Renal cortex interstitium (tissue), 11 donors: ENCODE results near the gene MEP1B. TPM values are rescaled to one million over a fixed set of nuclear protein-coding genes. Genes with fewer than 3 reads are reported as not detected.

Experiments used
- DNase-seq, 11 donors: peaks; one replicate each; pipeline ENCODE4 v3.0.0-alpha.2; 2013; ENCODE audit warnings: low read depth in 9 of 11, low spot score in 4 of 11; ENCODE audit errors: extremely low read depth in 1 of 11
- polyA plus RNA-seq, 3 donors: library from polyadenylated mRNA; unstranded; fragments of 120-200 nt; gene quantifications; one replicate each; pipeline ENCODE4 v1.2.1, GENCODE V29; 2013; ENCODE audit not compliant: insufficient read length in 3 of 3

The MEP1B gene
- polyA plus RNA-seq, 3 donors: 0.07 to 0.17 TPM; not detected in 1

DNA sequence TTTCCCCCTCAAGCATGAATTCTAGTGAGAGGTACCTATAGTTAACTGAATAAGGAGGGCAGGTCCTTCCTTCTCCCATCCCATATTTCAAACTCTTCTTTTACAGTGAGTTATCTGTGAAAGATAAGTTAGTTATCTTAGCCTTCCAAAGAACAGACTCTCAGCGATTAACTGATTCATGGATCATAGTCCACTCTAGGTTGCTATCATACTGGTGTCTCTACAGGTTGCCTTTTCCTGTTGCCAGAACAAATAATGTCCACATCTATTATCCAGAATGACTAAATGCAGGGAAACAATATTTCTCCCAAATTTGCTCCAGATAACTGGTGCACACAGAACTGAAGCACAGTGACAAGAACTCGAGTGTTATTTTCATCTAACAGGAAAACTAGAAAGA, 68.3 kb downstream of the MEP1B start:
- DNase-seq: no peak

DNA sequence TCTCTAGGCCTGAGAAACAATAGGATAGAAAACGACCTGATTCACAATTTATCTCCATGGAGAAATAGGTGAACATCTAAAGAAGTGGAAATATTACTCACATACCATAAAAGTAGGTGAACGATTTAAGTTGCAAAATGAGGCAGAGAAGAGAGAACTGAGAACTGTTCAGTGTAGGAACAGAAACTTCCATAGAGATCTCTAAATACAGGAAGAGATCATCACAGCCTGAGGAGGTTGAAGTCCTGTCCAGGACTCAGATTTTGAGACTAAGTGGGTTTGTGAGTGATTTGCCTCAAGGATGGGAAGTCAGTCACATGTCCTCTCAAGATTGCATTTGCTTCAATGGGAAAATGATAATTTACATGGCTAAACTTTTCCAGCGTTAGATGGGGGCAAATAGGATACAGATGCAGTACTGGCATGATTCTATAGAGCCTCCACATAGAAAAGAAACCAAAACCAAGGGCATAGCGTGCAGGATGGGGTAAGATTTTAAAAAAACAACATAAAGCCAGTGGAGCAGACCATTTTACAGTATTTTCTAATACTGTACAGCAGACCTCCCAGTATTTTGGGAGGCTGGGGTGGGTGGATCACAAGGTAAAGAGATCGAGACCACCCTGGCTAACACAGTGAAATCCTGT, 68.8 kb downstream of the MEP1B start:
- no peak for DNase-seq

DNA sequence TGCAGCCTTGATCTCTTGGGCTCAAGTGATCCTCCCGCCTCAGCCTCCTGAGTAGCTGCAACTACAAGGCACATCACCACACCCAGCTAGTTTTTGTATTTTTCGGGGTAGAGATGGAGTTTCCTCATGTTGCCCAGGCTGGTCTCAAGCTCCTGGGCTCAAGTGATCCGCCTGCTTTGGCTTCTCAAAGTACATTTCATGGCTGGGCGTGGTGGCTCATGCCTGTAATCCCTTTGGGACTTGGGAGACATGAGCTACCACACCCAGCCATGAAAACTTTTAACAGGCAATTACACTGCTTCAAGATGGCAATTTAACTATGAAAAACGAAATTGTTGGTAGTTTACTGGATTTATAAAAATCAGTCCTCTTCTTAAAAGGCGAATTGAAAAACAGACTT, 69.7 kb downstream of the MEP1B start:
- no peak for DNase-seq

DNA sequence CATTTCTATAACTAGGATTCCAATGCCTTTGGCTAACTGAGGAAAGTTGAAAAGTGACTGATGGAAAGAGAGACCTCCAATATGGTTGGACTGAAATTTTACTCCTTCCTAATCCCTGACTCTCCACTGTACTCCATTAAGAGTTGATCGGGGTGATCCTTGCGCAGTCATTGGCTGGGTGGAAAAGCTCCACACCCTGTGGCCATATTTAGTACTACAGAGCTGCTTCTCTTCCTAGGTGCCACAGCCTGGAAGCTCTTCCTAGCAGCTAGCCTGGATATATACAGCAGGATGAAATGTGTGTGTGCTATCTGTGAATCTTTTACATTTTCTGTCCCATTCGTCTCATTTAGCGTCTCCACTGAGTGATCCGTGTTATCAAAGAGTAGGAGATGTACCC, 71.2 kb downstream of the MEP1B start:
- DNase-seq: no peak

DNA sequence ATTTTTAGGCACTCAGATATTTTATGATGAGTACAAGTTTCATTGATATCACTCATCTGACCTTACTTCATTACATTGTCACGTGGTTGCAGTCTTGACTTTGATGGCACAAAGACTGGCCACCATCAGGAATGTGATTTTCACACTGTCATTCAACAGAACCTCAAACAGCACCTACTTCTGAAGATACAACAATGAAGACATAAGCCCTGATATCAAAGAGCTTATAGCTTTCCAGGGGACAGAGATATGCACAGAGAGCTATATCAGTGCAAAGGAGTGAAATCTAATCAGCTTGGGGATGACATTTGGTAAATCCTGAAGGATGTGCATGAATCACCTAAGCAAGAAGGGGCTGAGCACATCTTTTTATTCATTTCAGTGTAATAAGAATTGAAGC, 72.3 kb downstream of the MEP1B start:
- DNase-seq: no peak

DNA sequence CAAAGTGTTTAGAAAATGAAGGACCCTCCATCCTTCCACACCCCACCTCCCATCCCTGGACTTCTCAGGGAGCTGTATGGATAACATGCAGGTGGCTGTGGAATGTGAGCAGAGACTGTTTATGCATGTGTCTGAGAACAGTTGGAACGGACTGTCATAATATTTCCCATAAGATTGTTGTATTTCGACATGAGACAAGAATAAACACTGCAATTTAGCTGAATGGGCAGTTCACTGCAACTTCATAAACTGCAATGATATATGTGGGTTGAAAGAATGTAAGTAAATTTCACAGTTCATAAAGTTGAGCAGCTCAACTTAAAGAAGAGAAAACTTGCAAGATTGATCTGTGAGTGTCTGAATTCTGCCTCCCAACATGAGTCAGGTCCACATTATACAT, 74.6 kb downstream of the MEP1B start:
- no peak for DNase-seq

DNA sequence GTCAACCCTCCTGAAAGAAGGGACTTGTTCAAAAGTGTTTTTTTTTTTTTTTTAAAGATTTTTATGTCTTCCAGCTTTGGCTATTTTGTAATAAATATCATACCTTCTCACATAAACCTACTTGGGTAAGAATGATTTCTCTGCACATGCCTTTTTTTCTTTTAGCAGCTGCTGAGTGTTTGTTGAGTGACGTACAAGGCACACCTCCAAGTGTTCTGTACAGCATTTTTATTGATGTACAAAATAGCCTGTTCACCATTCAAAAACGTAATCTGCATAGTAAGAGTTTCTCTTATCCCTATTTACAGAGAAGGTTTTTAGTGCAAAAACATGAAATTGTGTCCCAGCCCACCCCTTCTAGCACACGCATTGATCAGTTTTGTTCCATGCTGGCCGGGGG, 77.6 kb downstream of the MEP1B start:
- no peak for DNase-seq

Other genes with a start within 250 kb of the MEP1B start
- 10 to 100 TPM; 54.8 to 74.0 (median 58.4) TPM for gene TRAPPC8, start 246.9 kb upstream of the MEP1B start, polyA plus RNA-seq
- 1 to 10 TPM; 2.2 to 2.3 (median 2.2) TPM for gene RNF125, start 171.2 kb upstream of the MEP1B start, polyA plus RNA-seq
- gene RNF138, start 98.2 kb upstream of the MEP1B start, polyA plus RNA-seq: 10 to 100 TPM; 53.3 to 71.9 (median 60.4) TPM